Left lobe of liver (tissue), 2 donors: ENCODE data around the gene CACNG6. TPM values are rescaled to one million over a fixed set of nuclear protein-coding genes. Genes with fewer than 3 reads are reported as not detected.
"Not testable (repeated sequence)": the region's sequence is repeated elsewhere in the genome, so short reads cannot be mapped to it uniquely, and the experiment has no call there.

Source experiments
- ATAC-seq: fragments of 200-7000 bp; cut with Tn5 transposase; one replicate; pipeline ENCODE4 v1.9.1; 2020; ENCODE audit warnings: mild to moderate bottlenecking, moderate library complexity
- DNase-seq: peaks from one replicate; pipeline ENCODE4 v3.0.0-alpha.2; 2020; ENCODE audit warnings: low spot score
- total RNA-seq: library from RNA; stranded (reverse); gene quantifications from one replicate; pipeline ENCODE4 v1.2.1, GENCODE V29; 2021
- donor health status: DM: no; HTN: no; CAD: no; lungs with moderate emphysema.
- donor health status: DM: no; HTN: yes; CAD: no.

Gene CACNG6
- total RNA-seq, 1 donor from 2014 or later, result not detected

DNA sequence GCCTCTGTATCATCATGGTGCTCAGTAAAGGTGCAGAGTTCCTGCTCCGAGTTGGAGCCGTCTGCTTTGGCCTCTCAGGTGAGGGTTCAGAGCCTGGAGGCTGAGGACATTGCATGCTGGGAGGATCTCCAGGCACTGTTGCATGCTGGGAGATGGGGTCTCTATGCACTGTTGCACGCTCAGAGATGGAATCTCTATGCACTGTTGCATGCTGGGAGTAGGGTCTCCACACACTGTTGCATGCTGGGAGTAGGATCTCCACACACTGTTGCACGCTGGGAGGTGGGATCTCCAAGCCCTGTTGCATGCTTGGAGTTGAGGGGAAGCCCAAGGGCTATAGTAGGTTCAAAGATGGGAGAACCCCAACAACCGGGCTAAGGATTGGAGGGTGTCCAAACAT lies 8.3 kb downstream of the CACNG6 start:
- ATAC-seq (no peak), DNase-seq (no peak)

DNA sequence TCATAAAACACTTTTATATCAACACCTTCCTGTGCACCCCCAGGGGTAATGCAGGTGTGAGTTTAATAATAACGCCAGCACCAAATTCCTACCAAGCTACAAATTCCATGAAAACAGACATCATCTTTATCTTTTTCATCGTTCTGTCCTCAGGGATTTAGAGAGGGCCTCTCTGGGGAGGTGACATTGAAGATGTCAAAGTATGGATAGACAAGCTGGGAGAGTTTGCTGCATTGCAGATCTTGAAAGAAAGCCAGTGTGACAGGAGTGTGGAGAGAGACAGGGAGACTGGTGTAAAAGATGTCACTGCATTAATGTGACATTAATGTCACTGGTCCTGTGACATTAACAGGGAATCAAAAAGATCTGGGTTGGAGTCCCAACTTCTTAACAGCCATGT lies 10.1 kb downstream of the CACNG6 start:
- DNase-seq (no peak), ATAC-seq (no peak)

- ATAC-seq, result no peak
- DNase-seq, result no peak
These were observed 11.3 kb downstream of the CACNG6 start for GRCh38 chr19:54002495-54003315.

DNA sequence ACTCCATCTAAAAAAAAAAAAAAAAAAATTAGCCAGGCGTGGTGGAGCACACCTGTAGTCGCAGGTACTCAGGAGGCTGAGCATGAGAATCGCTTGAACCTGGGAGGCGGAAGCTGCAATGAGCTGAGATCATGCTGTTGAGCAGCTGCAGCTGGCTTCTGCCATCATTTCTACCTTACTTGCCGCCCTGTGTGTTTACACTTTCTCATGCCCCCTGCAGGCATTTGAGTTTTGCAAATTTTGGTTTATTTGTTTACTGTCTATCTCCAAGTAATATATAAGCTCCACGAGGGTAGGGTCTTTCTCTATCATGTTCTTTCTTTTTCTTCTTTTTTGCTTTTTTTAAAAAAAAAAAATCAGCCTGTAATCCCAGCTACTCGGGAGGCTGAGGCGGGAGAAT lies 18.0 kb downstream of the CACNG6 start:
- DNase-seq (no peak), ATAC-seq (no peak)

- no peak for DNase-seq
- no peak for ATAC-seq
These were observed 19.0 kb downstream of the CACNG6 start for GRCh38 chr19:54010474-54010873.

DNA sequence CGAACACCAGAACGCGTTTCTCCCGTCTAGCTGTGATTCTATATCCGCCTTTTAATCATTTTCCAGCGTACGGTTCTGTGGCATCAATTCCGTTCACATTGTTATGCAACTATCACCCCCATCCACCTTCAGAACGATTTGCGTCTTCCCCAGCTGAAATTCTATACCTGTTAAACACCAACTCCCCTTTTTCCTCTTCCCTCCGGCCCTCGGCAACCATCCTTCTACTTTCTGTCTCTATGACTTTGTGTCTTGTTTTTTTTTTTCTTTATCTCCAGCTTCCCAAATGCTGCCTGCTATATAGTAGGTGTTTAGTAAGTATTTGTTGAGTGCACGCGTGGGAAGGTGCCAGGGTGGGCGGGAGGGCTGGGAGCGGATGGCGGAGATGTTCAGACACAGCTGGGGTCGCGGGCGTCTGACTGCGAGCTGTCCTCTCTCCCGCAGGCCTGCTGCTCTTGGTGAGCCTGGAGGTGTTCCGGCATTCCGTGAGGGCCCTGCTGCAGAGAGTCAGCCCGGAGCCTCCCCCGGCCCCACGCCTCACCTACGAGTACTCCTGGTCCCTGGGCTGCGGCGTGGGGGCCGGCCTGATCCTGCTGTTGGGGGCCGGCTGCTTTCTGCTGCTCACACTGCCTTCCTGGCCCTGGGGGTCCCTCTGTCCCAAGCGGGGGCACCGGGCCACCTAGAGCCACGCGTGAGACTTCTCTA lies 20.2 kb downstream of the CACNG6 start:
- DNase-seq, result no peak
- ATAC-seq, result no peak

DNA sequence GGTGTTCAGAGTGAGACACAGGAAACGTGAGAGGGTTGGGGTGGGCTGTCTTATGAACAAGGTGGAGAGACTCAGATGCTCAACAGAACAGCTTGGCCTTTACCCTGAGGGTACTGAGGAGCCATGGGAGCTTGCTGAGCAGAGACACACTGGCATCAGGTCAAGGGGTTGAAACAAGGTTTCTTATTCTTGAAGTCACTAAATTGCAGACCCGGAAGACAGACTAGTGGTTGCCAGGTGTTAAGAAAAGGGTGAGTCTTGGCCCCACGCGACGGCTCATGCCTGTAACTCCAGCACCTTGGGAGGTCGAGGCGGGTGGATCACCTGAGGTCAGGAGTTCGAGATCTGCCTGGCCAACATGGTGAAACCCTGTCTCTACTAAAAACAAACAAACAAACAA lies 22.4 kb downstream of the CACNG6 start:
- ATAC-seq (no peak), DNase-seq (no peak)

DNA sequence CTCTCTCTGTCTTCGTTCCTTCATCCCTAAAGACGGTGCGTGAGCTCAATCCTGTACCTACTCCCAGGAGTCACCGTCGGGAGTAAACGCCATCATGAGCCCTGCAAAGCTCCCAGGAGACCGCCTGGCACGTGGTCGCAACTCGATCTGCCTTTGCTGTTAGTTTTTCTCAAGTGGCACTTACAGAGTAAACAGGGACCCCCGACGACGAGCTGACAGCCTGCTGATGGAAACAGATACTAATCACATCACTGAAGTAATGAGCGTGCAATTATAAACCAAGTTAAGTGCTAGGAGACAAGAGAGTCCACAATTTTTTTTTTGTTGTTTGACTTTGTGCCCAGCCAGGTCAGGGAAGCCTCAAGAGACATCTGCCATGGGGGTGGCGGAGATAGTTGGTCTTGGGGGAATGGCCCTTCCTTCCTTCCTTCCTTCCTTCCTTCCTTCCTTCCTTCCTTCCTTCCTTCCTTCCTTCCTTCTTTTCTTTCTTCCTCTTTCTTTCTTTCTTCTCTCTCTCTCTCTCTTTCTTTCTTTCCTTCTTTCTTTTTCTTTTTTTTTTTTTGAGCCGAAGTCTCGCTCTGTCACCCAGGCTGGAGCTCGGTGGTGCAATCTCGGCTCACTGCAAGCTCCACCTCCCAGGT lies 23.6 kb downstream of the CACNG6 start:
- ATAC-seq (no peak), DNase-seq (no peak)

DNA sequence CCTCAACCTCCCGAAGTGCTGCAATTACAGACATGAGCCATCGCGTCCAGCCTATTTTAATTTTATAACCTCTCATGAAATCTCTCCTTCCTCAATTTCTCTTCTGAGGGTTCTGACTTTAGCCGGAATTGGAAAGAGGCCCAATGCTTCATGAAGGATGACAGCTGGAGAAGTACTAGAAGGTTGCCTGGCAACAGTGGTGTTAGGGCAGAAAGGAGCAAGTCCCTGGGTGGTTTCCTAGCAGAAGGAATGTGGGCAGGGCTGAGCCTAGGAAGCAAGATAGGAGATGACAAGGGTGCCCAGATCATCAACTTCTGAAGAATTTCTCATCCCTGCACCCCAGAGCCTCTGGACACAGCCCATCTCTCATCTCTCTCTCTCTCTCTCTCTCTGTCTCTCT lies 25.8 kb downstream of the CACNG6 start:
- no peak for DNase-seq
- ATAC-seq, result no peak

GRCh38 chr19:54021363-54021762 lies 29.9 kb downstream of the CACNG6 start:
- no peak for ATAC-seq
- DNase-seq, result no peak

GRCh38 chr19:54021932-54022331 lies 30.5 kb downstream of the CACNG6 start:
- no peak for DNase-seq
- no peak for ATAC-seq

DNA sequence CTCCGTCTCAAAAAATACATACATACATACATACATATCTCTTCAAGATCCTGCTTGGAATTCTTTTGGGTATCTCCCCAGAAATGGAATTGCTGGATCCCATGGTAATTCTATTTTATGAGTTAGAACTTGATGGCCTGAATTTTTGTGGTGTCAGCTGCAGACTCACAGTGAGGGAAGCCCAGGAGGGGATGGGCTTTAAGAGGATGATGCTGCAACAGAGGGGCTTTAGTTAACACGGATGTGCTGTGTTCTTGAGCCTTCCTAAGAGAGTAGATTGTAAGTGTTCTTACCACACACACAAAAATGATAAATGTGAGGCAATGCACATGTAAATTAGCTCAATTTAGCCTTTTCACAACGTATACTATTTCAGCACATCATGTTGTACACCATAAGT lies 31.8 kb downstream of the CACNG6 start:
- DNase-seq (no peak), ATAC-seq (no peak)

DNA sequence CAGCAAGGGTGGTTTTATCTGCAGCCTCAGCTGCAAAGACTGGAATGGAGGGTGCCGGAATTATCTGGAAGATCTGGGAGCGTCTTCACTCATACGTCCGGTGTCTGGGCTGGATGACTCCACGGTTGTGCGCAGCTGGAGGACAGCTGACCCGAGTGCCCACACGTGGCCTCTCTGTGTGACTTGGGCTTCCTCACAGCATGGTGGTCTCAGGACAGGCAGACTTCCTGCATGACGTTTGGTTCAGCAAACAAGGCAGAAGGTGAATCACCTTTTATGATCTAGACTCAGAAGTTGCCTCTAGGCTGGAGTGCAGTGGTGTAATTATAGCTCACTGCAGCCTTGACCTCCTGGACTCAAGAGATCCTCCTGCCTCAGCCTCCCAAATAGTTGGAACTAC lies 33.2 kb downstream of the CACNG6 start:
- DNase-seq (no peak), ATAC-seq (no peak)

- ATAC-seq (no peak), DNase-seq (no peak)
These were observed 35.2 kb downstream of the CACNG6 start for GRCh38 chr19:54026656-54027055.

DNA sequence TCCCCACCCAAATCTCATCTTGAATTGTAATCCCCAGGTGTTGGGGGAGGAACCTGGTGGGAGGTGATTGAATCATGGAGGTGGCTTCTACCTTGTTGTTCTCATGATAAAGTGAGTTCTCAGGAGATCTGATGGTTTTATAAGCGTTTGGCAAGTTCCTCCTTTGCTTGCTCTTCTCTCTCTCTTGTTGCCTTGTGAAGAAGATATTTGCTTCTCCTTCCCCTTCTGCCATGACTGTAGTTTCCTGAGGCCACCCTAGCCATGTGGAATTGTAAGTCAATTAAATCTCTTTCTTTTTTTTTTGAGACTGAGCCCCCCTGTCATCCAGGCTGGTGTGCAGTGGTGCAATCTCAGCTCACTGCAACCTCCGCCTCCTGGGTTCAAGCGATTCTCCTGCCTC lies 37.9 kb downstream of the CACNG6 start:
- no peak for DNase-seq
- ATAC-seq, result no peak

- ATAC-seq, result peak; percentile 75
These were observed 38.6 kb downstream of the CACNG6 start for GRCh38 chr19:54029930-54030490.

DNA sequence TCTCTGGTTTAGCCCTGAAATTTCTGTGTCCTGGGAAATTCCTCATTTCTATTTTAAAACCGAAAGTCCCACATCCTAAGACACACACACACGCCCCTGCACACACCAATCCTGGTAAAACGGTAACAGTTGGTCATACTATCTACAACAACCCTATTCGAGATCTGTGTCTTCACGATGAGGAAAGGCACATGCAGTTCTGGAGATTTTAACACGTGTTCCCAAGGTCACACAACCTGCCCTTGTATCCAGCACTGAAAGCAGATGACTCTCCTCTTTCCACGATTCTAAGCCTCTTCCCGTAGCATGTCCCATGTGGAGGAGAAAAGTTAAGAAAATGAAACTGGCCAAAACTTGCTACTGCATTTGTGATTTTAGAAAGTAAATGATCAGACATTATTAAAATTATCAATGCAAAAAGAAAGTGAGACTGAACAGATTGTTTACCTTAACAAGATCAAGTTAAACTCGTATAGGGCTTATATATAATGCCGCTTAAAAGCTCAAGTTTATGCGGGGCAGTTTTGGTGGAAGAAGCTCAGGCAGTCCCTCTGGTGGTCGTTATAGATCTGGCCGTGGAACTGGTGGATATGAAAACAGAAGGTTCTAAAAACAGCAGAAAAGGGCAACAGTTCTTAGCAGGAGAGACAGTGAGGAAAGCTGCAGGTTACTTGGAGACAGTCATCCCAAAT lies 39.6 kb downstream of the CACNG6 start:
- no peak for ATAC-seq

More at GRCh38 chr19:54029930-54030490, 38.6 kb downstream of the CACNG6 start:
- DNase-seq, result peak; percentile 49

GRCh38 chr19:54035215-54036178 lies 44.1 kb downstream of the CACNG6 start:
- DNase-seq (no peak), ATAC-seq (no peak)

More for the DNA sequence above, 39.6 kb downstream of the CACNG6 start:
- no peak for DNase-seq

DNA sequence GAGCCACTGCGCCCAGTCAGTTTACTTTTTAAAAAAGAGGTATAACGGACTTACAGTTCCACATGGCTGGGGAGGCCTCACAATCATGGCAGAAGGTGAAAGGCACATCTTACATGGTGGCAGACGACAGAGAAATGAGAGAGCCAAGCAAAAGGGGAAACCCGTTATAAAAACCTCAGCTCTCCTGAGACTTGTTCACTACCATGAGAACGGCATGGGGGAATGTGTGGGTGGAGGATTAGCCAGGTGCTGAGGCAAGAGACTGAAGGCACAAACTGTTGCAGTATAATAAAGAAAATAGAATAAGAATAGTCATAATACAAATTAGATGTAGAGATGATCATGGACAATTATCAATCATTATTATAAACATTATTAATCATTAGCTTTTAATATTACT lies 45.1 kb downstream of the CACNG6 start:
- not testable (repeated sequence) for ATAC-seq

DNA sequence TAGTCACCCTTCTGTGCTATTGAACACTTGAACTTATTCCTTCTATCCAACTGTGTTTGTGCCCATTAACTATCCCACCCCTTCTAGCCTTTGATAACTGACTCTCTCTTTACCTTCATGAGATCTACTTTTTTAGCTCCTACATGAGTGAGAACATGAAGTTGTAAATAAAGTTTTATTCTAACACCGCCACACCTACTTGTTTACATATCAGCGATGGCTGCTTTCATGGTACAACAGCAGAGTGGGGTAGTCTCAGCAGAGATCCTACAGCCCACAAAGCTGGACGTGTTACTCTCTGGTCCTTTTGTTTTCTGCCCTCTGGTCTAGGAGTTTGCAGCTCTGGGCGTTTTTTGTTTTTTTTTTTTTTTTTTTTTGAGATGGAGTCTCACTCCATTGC lies 48.6 kb downstream of the CACNG6 start:
- ATAC-seq, result no peak
- no peak for DNase-seq

More for the DNA sequence above, 45.1 kb downstream of the CACNG6 start:
- not testable (repeated sequence) for DNase-seq
